Measurements from ENCODE around the gene SLC35D2.

SLC35D2 gene

GRCh38 chr9:96383165-96383942 is at the start of gene SLC35D2:
TSS of gene SLC35D2 (minus strand) at chr9:96383711. CDS start at chr9:96383634, 77 bp downstream.
- TF ChIP-seq CTCF (IDR thresholded peaks at IDR 0.05; ENCODE audit: insufficient read depth, low read length, poor library complexity, severe bottlenecking), result no peak
- H3K36me3 ChIP-seq (ENCODE audit: control insufficient read depth, insufficient read depth, low read length), result peaks cover 2% of the 10 kb centered on the region; the same call in 1 of the 2 replicates
- peak; percentile 37 for DNase-seq (ENCODE audit: extremely low read depth, insufficient read length)
- H3K27me3 ChIP-seq (replicated peaks; ENCODE audit: control insufficient read depth, insufficient read depth, low read length), result no peaks in the 10 kb centered on the region
- peak within 1 kb of the TSS; percentile 62 for H3K4me3 ChIP-seq (replicated peaks; ENCODE audit: low read depth, low read length)

GRCh38 chr9:96430377-96430776 is 46.9 kb upstream of the SLC35D2 start:
- DNase-seq (ENCODE audit: extremely low read depth, insufficient read length), result no peak
- Histone ChIP-seq H3K27me3 (replicated peaks; ENCODE audit: control insufficient read depth, insufficient read depth, low read length) (no peaks in the 10 kb centered on the region), H3K36me3 (ENCODE audit: control insufficient read depth, insufficient read depth, low read length) (no peaks in the 10 kb centered on the region), H3K4me3 (replicated peaks; ENCODE audit: low read depth, low read length) (no peak overlapping the region)
- no peak for TF ChIP-seq CTCF (IDR thresholded peaks at IDR 0.05; ENCODE audit: insufficient read depth, low read length, poor library complexity, severe bottlenecking)

- DNase-seq (ENCODE audit: extremely low read depth, insufficient read length), result no peak
- TF ChIP-seq CTCF (IDR thresholded peaks at IDR 0.05; ENCODE audit: insufficient read depth, low read length, poor library complexity, severe bottlenecking), result no peak
Measured at GRCh38 chr9:96429732-96430131, 46.2 kb upstream of the SLC35D2 start.

GRCh38 chr9:96425500-96426169 is 42.1 kb upstream of the SLC35D2 start:
- no peaks in the 10 kb centered on the region for H3K36me3 ChIP-seq (ENCODE audit: control insufficient read depth, insufficient read depth, low read length)
- H3K4me3 ChIP-seq (replicated peaks; ENCODE audit: low read depth, low read length), result no peak overlapping the region
- no peak for DNase-seq (ENCODE audit: extremely low read depth, insufficient read length)
- H3K27me3 ChIP-seq (replicated peaks; ENCODE audit: control insufficient read depth, insufficient read depth, low read length), result no peaks in the 10 kb centered on the region
- no peak for TF ChIP-seq CTCF (IDR thresholded peaks at IDR 0.05; ENCODE audit: insufficient read depth, low read length, poor library complexity, severe bottlenecking)

More at GRCh38 chr9:96429732-96430131, 46.2 kb upstream of the SLC35D2 start:
- Histone ChIP-seq H3K27me3 (replicated peaks; ENCODE audit: control insufficient read depth, insufficient read depth, low read length) (no peaks in the 10 kb centered on the region), H3K36me3 (ENCODE audit: control insufficient read depth, insufficient read depth, low read length) (no peaks in the 10 kb centered on the region), H3K4me3 (replicated peaks; ENCODE audit: low read depth, low read length) (no peak overlapping the region)

GRCh38 chr9:96423985-96424336 is 40.5 kb upstream of the SLC35D2 start:
- no peak for DNase-seq (ENCODE audit: extremely low read depth, insufficient read length)
- no peak overlapping the region for H3K4me3 ChIP-seq (replicated peaks; ENCODE audit: low read depth, low read length)
- H3K27me3 ChIP-seq (replicated peaks; ENCODE audit: control insufficient read depth, insufficient read depth, low read length), result no peaks in the 10 kb centered on the region
- no peak for TF ChIP-seq CTCF (IDR thresholded peaks at IDR 0.05; ENCODE audit: insufficient read depth, low read length, poor library complexity, severe bottlenecking)
- H3K36me3 ChIP-seq (ENCODE audit: control insufficient read depth, insufficient read depth, low read length), result no peaks in the 10 kb centered on the region

Measured in GM06990 (cell line).